Cardiac septum (tissue), 1 donor: ENCODE results near the gene TNFRSF19. TPM values are rescaled to one million over a fixed set of nuclear protein-coding genes. Genes with fewer than 3 reads are reported as not detected.

ENCODE experiments used
- DNase-seq: peaks from one replicate; pipeline ENCODE4 v3.0.0-alpha.2; 2020; ENCODE audit warnings: low spot score
- intact Hi-C: fragments of 100-400 bp; cut with DNase I; formaldehyde crosslinking; loops from one replicate; pipeline ENCODE4 v1.14.0; 2022
- total RNA-seq: library from RNA; stranded (reverse); fragmentation: NEBNext Ultra II Directional; extraction: Animal tissue kit (Norgen Biotek cat#: 25700); gene quantifications from one replicate; pipeline ENCODE4 v1.2.1, GENCODE V29; 2021
- donor health status: DM: no; HTN: no; CAD: no.

The TNFRSF19 gene
- total RNA-seq, 1 donor from 2014 or later, result 20.0 TPM

DNA sequence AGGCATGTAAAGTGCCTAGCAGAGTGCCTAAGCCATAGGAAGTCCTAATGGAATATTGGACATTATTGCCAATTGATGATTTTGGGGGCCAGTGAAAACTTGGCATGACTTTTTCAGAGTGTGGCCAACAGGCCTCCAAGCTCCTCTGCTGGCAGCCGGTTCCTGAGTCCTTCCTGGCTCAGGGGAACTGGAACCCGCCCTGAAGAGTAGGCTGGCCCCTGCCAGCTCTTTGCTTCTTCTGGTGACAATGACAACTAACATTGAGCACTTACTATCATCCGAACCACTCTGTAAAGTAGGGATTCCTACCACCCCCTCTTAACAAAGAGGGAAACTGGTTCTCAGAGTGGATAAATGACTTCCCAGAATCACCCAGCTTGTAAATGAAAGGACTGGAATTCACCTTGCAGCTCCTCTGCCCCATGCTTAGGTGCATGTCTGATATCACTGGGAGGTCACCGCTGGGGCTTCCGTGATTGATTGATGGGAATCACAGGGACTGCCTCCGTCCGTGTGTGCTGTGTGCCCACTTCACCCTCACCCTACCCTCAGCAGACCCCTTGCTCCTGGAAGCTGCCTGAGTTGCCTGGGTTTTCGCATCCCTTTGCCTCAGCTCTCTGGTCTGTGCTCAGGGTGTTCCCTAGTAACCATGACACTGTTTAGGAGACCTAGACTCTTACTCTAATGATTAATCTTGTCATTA lies 50.6 kb downstream of the TNFRSF19 start:
- DNase-seq, result no peak
- intact Hi-C loops, result no loop called here

GRCh38 chr13:23621316-23621645 lies 51.1 kb downstream of the TNFRSF19 start:
- DNase-seq, result no peak
- intact Hi-C loops, result no loop called here

- no peak for DNase-seq
- intact Hi-C loops, result no loop called here
These were observed 52.8 kb downstream of the TNFRSF19 start for GRCh38 chr13:23622985-23623384.

GRCh38 chr13:23623394-23623793 lies 53.2 kb downstream of the TNFRSF19 start:
- no peak for DNase-seq
- intact Hi-C loops, result no loop called here

- DNase-seq, result no peak
- intact Hi-C loops, result no loop called here
These were observed 56.5 kb downstream of the TNFRSF19 start for GRCh38 chr13:23626700-23627099.

DNA sequence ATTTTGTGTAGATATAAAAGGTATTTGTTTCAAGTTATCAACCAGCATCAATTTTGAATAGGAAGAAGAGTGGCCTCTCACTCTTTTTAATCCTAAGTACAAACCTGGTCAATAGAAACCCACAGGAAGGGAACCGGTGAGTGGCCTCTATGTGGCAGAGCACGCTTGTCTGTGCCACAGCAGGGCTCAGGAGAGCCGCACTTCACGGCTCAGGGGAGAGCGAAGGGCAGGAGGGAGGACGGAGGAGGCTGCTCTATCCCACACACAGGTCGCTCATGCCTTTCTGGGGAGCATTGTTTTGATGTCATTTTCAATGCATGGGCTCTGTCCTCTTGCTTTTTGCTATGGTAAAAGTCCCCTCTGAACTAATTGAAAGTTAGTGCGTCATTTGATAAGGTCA lies 57.2 kb downstream of the TNFRSF19 start:
- intact Hi-C loops, result no loop called here
- DNase-seq, result no peak

DNA sequence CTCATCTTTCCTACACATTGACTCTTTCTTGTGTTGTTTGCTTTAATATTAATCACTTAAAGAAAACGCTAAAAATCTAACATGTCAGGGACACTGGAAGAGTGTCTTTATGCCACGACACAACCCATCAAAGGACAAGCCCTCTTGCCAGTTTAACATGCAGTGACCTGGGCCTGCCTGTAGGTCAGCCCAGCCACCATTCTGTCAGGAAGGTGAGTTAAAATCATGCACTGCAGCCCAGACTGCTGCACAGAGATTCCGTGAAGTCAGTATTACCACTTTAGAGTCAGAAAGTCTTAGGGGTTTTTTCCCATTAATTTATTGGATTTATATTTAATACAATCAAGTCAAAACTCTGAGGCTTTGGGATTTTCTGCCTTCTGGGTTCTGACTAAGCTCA lies 58.0 kb downstream of the TNFRSF19 start:
- no peak for DNase-seq
- intact Hi-C loops, result no loop called here

GRCh38 chr13:23628765-23629565 lies 58.8 kb downstream of the TNFRSF19 start:
- no peak for DNase-seq
- intact Hi-C loops, result no loop called here

DNA sequence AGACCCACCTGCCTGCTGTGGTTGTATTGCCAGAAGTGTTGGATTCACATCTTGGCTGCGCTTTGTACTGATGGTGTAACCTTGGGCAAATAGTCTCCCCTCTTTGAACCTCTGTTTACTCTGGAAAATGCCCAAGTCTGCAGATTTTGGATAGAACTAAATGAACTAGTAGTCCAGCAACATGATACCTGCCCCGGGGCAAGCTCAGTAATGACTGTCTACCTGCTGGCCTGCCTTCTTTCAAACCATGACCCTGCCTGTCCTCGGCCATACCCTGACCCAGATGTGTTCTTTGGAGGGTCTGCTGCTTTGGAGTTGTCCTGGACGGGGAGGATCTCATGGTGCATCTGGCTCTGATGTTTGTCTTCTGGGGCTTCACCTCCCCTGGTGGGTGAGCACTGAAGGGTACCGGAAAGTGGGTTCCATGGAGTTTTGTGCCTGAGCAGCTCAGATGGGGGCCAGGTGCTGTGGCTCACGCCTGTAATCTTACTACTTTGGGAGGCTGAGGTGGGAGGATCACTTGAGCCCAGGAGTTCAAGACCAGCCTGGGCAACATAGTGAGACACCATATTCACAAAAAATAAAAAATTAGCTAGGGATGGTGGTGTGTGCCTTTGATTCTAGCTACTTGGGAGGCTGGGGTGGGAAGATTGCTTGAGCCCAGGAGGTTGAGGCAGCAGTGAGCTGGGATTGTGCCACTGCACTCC lies 59.5 kb downstream of the TNFRSF19 start:
- DNase-seq, result no peak
- intact Hi-C loops, result no loop called here

DNA sequence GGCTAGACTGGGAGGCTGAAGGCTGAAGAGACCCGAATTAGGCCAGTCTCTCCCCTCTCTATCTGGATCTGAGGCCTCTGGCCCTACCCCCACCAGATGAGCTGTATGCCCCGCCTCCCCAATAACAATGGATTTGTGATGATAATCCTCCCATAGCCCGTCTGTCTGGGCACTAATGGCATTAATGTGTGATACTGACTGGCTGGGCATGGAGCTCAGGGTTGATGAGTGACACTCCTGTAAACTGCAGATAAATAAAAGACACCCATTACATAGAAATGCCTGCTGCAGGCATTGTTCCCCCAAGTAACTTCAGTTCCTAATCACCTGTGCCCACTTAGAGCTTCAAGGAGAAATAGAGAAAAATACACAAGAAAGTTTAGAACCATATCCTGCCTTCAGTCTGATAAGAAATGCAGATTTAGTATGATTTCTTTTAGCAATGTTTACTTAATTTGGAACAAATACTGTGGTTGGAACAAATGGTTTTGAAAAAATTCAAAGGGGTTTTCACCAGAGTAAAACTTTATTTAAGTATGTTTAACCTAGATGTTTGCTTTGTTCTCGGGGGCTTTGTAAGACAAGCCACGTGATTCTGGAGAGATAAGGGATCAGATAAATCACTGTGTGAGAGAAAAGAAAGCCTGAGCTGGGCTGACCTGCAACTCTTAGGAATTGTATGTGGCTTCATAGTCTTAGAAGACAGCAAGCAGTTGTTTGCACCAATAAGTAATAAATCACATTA lies 60.3 kb downstream of the TNFRSF19 start:
- intact Hi-C loops, result no loop called here
- DNase-seq, result no peak

GRCh38 chr13:23631311-23632047 lies 61.3 kb downstream of the TNFRSF19 start:
- intact Hi-C loops, result no loop called here
- no peak for DNase-seq

GRCh38 chr13:23632048-23632582 lies 61.9 kb downstream of the TNFRSF19 start:
- no peak for DNase-seq
- intact Hi-C loops, result no loop called here

DNA sequence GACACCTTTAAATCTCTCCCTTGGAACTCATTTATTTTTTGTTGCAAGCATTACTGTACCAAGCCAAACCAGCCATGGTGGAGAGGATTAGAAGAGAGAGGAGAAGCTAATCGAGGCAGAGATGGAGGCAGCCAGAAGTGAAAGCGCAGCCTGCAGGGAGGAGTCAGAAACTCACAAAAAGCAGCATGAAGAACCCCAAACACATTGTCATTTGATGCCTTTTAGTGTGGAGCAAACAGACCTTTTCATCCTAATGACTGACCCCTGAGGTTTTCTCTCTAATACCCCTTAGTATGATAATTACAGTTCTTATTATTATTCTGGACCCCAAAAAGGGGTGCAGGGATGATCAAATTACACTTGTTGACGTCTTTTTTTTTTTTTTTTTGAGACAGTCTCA lies 62.5 kb downstream of the TNFRSF19 start:
- DNase-seq, result no peak
- intact Hi-C loops, result no loop called here

- intact Hi-C loops, result no loop called here
- no peak for DNase-seq
These were observed 64.7 kb downstream of the TNFRSF19 start for GRCh38 chr13:23634897-23635296.

GRCh38 chr13:23636360-23636759 lies 66.1 kb downstream of the TNFRSF19 start:
- DNase-seq, result no peak
- intact Hi-C loops, result no loop called here

DNA sequence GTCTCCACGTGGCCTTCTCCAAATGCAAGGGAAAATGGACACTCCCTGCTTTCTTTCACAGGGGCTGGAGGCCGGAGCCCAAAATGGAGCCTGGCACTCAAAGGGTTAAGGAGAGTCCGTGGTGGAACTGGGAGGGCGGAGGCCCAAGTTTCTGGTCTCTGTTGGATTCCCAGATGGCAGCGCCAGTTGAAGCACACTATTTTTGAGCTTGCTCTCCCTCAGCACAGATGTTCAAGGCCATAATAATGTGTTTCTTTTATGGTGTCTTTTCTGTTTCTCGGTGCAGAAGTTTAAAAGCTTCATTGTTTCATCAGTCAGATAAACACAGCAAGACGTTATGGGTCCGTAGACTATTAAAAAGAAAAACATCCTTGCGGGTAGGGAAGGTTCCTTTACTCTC lies 67.6 kb downstream of the TNFRSF19 start:
- DNase-seq, result no peak
- intact Hi-C loops, result no loop called here

DNA sequence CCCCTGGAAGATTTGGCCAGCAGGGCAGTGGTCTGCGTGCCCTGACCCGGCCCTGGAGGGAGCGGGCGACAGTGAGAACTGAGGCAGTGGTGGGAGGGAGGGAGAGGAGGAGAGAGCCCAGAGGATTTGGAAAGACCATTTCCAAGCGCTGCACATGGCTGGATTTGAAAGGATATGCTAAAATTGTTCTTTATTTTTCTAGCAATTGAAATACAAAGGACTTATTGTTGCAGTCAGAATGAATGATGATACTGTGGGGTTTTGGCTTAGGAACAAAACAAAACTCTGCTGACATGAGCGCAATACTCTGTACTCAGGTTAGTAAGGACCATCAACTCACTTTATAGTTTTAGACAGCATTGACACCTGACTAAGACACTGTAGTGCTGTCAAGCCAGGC lies 69.5 kb downstream of the TNFRSF19 start:
- intact Hi-C loops, result no loop called here
- no peak for DNase-seq

DNA sequence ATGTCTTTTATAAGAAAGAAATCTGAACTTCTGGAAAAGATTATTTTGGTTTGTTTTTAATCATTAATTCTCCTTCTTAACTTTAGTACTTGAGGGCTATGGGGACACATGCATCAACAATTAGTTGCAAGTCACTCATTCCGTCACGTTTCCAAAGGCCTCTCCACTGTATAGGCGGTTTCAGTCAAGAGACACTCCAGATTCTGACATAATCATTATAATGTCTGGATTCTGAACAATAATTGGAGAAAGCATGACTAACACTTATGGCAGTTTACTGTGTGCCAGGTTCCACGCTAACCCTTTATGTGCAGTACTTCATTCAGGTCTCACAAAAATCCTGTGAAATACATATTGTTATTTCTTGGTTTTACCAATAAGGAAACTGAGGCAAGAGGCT lies 71.9 kb downstream of the TNFRSF19 start:
- intact Hi-C loops, result no loop called here
- no peak for DNase-seq
